Stimulated activated CD4-positive, alpha-beta T cell treated with anti-CD3 and anti-CD28 coated beads, TNF-alpha, amount 100 ng/mL, for 4 hours (primary cell): Measurements from ENCODE around the gene TMEM115.

ENCODE experiments used
- DNase-seq, 3 experiments: peaks; one replicate each; pipeline ENCODE4 v3.0.0-alpha.2; 2020; ENCODE audit warnings: low read depth in 3 of 3

TMEM115 gene

DNA sequence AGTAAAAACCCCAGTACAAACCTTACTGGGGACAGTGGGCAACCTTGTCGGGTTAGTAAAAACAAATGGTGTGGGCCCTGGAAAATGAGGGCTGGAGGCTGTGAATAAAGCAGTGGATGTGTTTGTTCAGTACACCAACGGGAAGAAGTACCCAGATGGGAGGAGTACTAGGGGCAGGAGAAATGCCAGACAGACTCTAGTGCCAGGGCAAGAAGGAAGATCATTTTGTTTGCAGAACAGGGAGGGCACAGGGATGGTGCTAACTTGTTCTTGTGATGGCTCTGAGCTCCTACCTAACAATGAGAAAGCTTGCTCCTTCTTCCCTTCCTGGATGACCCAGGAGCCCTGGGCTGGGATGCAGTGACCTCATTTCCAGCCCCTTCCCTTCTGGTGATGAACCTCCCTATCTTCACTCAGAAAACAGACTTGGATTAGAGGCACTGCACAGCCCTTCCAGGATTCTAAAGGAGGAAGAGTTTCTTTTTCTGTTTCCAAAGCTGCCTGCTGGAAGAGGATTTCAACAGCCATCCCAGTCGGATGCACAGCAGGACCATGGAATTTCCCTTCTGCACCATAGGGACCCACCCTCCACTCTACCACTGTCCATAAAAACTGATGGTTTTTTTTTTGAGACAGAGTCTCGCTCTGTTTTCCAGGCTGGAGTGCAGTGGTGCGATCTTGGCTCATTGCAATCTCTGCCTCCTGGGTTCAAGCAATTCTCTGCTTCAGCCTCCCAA lies 24.8 kb downstream of the TMEM115 start:
- no peak for DNase-seq

- DNase-seq = no peak
These were observed 25.5 kb downstream of the TMEM115 start for GRCh38 chr3:50333744-50334328.

GRCh38 chr3:50331364-50331907 lies 27.9 kb downstream of the TMEM115 start:
- DNase-seq = no peak

- DNase-seq = no peak
These were observed 29.0 kb downstream of the TMEM115 start for GRCh38 chr3:50330330-50330729.

GRCh38 chr3:50327943-50328691 lies 31.2 kb downstream of the TMEM115 start, which contains the start of gene TUSC2:
Gene TUSC2, minus strand, starts transcription at chr3:50328223. Its CDS starts 124 bp downstream, at chr3:50328099.
- DNase-seq = peak; percentile 83 to 91 (median 87)

DNA sequence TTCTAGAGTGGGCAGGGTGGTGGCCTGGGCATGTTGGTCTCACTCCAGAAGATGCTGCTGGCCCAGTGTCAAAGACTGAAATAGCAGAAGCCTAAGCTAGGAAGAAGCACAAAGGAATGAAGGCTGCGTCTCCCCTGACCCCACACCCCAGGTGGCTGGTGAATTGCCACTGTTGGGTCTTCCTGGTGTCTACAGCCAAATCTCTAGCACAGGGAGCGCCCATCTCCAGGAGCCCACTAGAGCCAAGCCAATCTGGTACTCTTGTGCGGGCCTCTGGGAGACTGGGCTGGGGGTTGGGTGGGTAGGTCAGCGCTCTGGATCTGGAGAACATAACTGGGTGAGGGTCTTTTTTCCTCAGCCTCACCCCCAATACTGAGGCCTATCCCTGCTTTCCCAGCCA lies 32.2 kb downstream of the TMEM115 start:
- DNase-seq = no peak

DNA sequence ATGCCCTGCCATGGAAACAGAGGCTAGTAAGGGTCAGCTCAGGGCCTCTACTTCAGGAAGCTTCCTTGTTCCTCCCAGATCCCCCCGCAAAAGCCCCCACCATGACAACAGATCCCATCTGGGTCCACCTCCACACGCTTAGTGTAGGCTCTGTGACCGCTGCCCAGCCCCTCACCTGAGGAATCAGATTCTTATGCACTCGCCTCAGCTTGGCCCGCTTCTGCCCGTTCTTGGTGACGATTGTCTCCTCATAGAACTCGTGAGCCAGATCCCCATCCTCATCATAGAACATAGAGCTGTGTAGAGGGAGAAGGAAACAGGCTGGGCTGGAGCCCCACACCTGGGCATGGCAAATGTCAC lies 33.2 kb downstream of the TMEM115 start:
- no peak for DNase-seq

- DNase-seq = no peak
These were observed 33.7 kb downstream of the TMEM115 start for GRCh38 chr3:50325497-50326181.

- no peak for DNase-seq
These were observed 34.2 kb downstream of the TMEM115 start for GRCh38 chr3:50325113-50325480.

DNA sequence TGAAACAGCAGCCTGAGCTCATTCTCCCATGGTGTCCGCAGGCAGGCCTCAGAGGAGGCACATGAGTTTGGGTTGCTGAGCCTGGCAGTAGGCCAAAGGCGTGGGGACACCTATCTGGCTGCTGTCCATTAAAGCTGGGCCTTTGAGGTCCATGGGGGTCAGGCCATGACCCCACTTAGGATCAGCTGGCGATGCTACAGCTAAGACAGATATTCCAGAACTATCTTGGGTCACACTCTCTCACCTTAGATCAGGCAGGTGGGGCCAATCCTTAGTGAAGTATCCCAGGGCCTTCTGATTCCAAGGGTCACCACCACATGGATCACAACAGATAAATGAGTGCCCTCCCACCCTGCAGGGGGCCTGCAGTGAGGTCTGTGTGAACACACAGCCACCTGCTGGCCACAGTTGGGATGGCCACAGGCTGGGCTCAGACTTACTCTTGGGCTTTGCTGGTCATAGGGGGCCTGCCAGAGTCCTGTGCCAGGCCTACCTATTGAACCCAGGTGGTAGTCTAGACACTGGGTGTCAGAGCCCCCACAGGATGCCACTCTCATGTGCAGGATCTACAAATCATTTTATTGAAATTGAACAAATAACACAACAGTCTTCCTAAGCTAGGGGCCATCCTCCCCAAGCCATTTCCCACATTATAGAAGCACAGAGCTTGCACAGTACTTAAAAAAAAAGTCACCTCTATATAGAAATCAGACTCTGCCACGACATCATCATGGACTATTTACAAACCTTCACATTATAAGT lies 34.8 kb downstream of the TMEM115 start:
- DNase-seq = no peak

DNA sequence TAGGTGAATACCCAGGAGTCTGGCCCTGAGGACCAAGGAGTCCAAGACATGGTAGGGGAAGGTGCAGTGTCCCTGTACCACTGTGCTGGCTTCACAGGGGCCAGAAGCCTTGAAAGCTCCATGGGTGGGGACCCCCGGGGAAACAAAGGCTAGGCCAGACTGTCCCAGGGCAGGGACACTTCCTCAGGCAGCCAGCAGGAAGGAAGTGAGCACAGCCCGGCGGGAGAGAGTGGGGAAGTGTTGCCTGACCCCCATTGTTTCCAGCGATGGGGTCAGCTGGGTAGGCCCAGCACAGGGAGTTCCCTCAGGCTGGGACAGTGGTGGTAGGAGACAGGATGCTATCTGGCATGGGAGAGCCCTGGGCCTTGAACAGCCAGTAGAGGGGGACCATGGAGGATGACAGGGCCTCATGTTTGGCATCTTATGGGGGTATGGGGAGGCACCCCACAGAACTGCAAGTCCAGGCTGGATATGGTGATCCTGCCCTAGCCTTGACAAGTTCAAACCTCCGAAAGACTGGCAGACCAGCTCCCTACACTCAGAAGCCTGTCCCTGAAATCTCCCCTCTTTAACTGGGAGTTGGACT lies 35.6 kb downstream of the TMEM115 start:
- no peak for DNase-seq

GRCh38 chr3:50323092-50323600 lies 36.2 kb downstream of the TMEM115 start:
- DNase-seq = no peak

- DNase-seq = no peak
These were observed 36.8 kb downstream of the TMEM115 start, which contains the start of gene HYAL2 for GRCh38 chr3:50322386-50323091. Gene HYAL2, minus strand, starts transcription at chr3:50322745. Its CDS starts 2,256 bp downstream, at chr3:50320489.

DNA sequence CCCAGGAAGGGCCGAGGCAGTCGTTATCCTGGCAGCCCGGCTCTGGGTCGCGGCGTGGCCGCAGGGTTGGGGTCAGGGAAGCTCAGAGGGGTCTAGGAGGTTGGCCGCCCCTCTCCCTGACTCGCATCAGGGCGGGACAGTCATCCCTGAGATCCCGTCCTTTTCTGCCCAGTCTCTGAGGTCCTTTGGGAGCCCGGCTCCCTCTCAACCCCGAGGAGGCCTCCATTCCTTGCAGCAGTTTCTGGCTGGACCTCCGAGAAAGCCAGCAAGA lies 37.3 kb downstream of the TMEM115 start:
- no peak for DNase-seq

- peak; percentile 69 to 84 (median 70) for DNase-seq
These were observed 37.8 kb downstream of the TMEM115 start for GRCh38 chr3:50321336-50322114.

DNA sequence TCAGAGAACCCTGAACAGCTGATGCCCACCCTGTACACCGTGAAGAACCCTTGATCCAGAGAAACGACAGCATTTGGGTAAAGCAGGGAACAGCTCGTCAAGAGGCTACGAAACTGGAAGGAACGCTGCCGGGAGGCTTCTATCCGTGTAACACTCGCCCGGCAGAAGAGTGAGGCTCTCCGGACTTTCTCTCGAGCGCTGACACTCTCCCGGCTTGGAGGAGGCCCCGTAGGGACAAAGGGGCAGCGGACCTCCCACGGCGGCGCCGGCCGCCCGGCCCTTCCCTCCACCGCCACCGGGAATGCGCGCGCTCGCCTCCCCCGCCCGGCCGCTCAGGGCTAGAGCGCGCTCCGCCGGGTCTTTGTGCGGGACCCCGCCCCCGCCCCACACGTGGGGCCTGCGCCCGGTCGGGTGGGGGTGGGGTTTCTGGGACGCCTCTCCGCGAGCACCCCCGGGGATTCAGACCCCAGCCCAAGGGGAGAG lies 38.4 kb downstream of the TMEM115 start:
- DNase-seq = peak in 2 of 3 experiments; percentile 43 to 54

DNA sequence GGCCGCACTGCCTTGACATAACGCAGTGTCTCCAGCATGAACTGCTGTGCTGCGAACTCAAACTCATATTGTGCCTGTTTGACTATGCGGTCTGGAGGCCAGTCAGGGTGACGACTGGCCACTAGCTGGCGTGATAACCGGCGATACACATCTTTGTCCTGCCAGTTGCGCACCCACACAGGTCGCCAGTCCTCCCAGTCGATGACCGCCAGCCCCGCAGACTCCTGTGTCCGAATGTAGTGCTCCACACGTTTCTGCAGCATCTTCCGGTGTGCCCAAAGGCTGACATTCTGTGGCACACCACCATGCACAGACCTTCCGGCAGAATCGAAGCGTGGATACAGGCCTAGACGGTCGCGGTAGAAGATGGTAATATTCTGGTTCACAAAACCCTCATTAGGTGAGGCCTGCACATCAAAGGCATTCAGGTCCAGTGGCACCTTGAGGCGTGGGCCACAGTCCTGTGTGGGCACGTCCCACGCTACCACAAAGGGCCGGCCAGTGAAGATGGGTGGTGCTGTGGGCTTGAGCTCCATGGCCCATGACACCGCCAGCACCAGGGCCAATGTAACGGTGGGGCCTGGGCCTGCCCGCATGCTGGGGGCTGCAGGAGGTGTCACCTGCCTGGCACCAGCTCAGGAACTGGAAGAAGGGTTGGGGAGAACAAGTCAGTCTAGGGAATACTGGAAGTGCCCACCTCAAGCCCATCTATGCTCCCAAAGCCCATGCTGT lies 39.3 kb downstream of the TMEM115 start:
- DNase-seq = no peak

GRCh38 chr3:50319181-50319893 lies 40.0 kb downstream of the TMEM115 start:
- DNase-seq = no peak
